Smooth muscle cell of the umbilical artery (primary cell): Measurements from ENCODE around the gene IL15RA. TPM values are rescaled to one million over a fixed set of nuclear protein-coding genes. Genes with fewer than 3 reads are reported as not detected.

ENCODE experiments used
- total RNA-seq: library from RNA; depleted of rRNA; stranded (reverse); fragments of >200 nt; gene quantifications from 2 replicates; pipeline ENCODE4 v1.2.3, GENCODE V29; 2014

Gene IL15RA
- 1.5 and 2.0 TPM in 2 replicates for total RNA-seq

GRCh38 chr10:5977471-5978229 lies at the start of gene IL15RA:
Gene IL15RA, minus strand, starts transcription at chr10:5977543. Its CDS starts 51 bp downstream, at chr10:5977492.

Other genes with a start within 250 kb of the IL15RA start
- 425 and 550 TPM in 2 replicates for gene GDI2, start 164.1 kb downstream of the IL15RA start, total RNA-seq
- 6.0 and 8.0 TPM in 2 replicates for gene ANKRD16, start 87.7 kb downstream of the IL15RA start, total RNA-seq
- gene FBH1, start 87.3 kb downstream of the IL15RA start, total RNA-seq = 107 and 116 TPM in 2 replicates
- not detected in 2 replicates for gene IL2RA, start 84.8 kb upstream of the IL15RA start, total RNA-seq
- 37.4 and 47.9 TPM in 2 replicates for gene RBM17, start 111.5 kb upstream of the IL15RA start, total RNA-seq
- gene PFKFB3, start 225.4 kb upstream of the IL15RA start, total RNA-seq = 53.7 and 111 TPM in 2 replicates